Motor neuron (in vitro differentiated cells): ENCODE measurements around the gene UQCRC1. TPM values are rescaled to one million over a fixed set of nuclear protein-coding genes. Genes with fewer than 3 reads are reported as not detected.

Experiments used
- total RNA-seq, 8 experiments: library from RNA; unstranded; fragments of 300-600 nt; gene quantifications; 2 replicates each; pipeline versions ENCODE4 v1.2.3 to v1.2.4, GENCODE V29; 2022

Gene UQCRC1
- total RNA-seq, 8 experiments from 2014 or later, result 184 to 306 (median 226) TPM

Other genes starting within 250 kb of the UQCRC1 start
- gene FBXW12, start 237.4 kb downstream of the UQCRC1 start, total RNA-seq, result under 1 TPM in 7 of 8 experiments, not detected in 1; 0.15 to 0.96 (median 0.38) TPM
- 10 to 100 TPM; 20.1 to 54.4 (median 34.7) TPM for gene PLXNB1, start 179.6 kb downstream of the UQCRC1 start, total RNA-seq
- 10 to 100 TPM; 14.9 to 90.4 (median 20.4) TPM for gene CCDC51, start 169.5 kb downstream of the UQCRC1 start, total RNA-seq
- gene TMA7, start 169.4 kb downstream of the UQCRC1 start, total RNA-seq, result 100 to 1,000 TPM; 375 to 754 (median 499) TPM
- gene ATRIP, start 162.9 kb downstream of the UQCRC1 start, total RNA-seq, result 10 to 100 TPM in 2 of 8 experiments, 1 to 10 TPM in 6; 3.9 to 11.7 (median 5.7) TPM
- 100 to 1,000 TPM in 2 of 8 experiments, 10 to 100 TPM in 6; 70.4 to 252 (median 93.4) TPM for gene SHISA5, start 105.5 kb downstream of the UQCRC1 start, total RNA-seq
- gene PFKFB4, start 52.8 kb downstream of the UQCRC1 start, total RNA-seq, result 10 to 100 TPM in 5 of 8 experiments, 1 to 10 TPM in 3; 3.1 to 36.0 (median 10.4) TPM
- gene UCN2, start 45.9 kb downstream of the UQCRC1 start, total RNA-seq, result under 1 TPM; 0.11 to 0.66 (median 0.41) TPM
- 10 to 100 TPM in 5 of 8 experiments, 1 to 10 TPM in 3; 7.0 to 27.9 (median 13.0) TPM for gene COL7A1, start 14.3 kb downstream of the UQCRC1 start, total RNA-seq
- not detected for gene TMEM89, start 12.1 kb upstream of the UQCRC1 start, total RNA-seq
- gene SLC26A6, start 25.8 kb upstream of the UQCRC1 start, total RNA-seq, result 10 to 100 TPM in 4 of 8 experiments, 1 to 10 TPM in 4; 7.1 to 27.0 (median 10.1) TPM
- gene CELSR3, start 53.2 kb upstream of the UQCRC1 start, total RNA-seq, result 10 to 100 TPM in 5 of 8 experiments, 1 to 10 TPM in 2, under 1 TPM in 1; 0.97 to 53.4 (median 23.0) TPM
- gene NCKIPSD, start 76.3 kb upstream of the UQCRC1 start, total RNA-seq, result 10 to 100 TPM in 7 of 8 experiments, 1 to 10 TPM in 1; 9.8 to 22.4 (median 13.6) TPM
- 100 to 1,000 TPM in 7 of 8 experiments, 10 to 100 TPM in 1; 81.9 to 215 (median 154) TPM for gene IP6K2, start 107.6 kb upstream of the UQCRC1 start, total RNA-seq
- gene PRKAR2A, start 238.2 kb upstream of the UQCRC1 start, total RNA-seq, result 10 to 100 TPM; 20.2 to 51.9 (median 41.5) TPM